GM23248 (cell line): ENCODE data around the gene ARID1B.

Experiments used
- EZH2 ChIP-seq: fragments of 200-600 bp; sonication (generic); IDR thresholded peaks from 2 replicates; pipeline ENCODE4 v1.6.1; 2018; ENCODE audit warnings: antibody characterized with exemption, mild to moderate bottlenecking; ENCODE audit not compliant: insufficient read depth, poor library complexity, severe bottlenecking
- EZH2phosphoT487 ChIP-seq: fragments of 200-600 bp; sonication (generic); IDR thresholded peaks from 2 replicates; pipeline ENCODE4 v1.6.1; 2018; ENCODE audit warnings: antibody characterized with exemption, moderate library complexity, mild to moderate bottlenecking, low read depth; ENCODE audit not compliant: insufficient read depth

DNA sequence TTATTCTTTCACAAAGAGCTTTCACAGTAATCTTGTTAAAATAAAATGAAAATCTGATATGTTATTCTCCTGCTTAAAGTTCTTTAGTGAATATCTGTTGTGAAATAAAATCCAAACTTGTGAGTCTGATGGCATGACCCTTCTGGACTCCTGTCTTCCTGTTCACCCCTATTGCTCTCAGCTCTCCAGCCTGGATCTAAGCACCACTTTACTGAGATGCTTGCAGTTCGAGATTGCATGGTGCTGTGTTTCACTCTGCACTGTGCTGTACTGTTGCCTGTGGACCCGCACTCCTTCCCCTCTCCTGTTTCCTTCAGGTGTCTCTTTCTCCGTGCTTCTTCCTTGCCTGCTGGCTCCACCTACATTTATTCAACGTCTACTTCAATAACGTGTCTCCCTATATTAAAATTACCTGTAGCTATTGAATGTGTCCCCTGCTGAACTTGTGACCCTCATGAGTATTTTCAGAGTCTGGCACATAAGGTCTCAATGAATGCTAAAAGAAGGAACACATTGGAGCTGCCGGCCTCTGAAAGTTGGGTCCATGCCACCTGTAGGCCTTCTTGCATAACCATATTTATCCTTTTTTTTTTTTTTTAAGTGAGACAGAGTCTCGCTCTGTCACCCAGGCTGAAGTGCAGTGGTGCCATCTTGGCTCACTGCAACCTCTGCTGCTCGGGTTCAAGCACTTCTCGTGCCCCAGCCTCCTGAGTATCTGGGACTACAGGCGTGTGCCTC lies 100.1 kb downstream of the ARID1B start:
- TF ChIP-seq EZH2, result no peak
- TF ChIP-seq EZH2phosphoT487, result no peak
